Smooth muscle cell (in vitro differentiated cells): ENCODE results near the gene RABAC1. TPM values are rescaled to one million over a fixed set of nuclear protein-coding genes. Genes with fewer than 3 reads are reported as not detected.

Experiments
- DNase-seq: peaks from one replicate; lab custom pipeline; 2025; ENCODE audit not compliant: unreplicated experiment; lab: John Stamatoyannopoulos, UW
- H2AFZ ChIP-seq: fragments of 200-600 bp; sonication (generic); 2 replicates; pipeline ENCODE4 v1.6.0; 2016; ENCODE audit warnings: antibody characterized with exemption, low read depth, mild to moderate bottlenecking
- H3F3A ChIP-seq: fragments of 200-600 bp; sonication (generic); 2 replicates; pipeline ENCODE4 v1.6.0; 2017; ENCODE audit warnings: antibody characterized with exemption, low read depth
- H3K27ac ChIP-seq: fragments of 200-600 bp; sonication (generic); 2 replicates; pipeline ENCODE4 v1.5.1; 2016; ENCODE audit warnings: low read depth, mild to moderate bottlenecking
- H3K27me3 ChIP-seq: fragments of 200-600 bp; sonication (generic); 2 replicates; pipeline ENCODE4 v1.6.1; 2016; ENCODE audit warnings: low read depth, mild to moderate bottlenecking
- H3K36me3 ChIP-seq: fragments of 200-600 bp; sonication (generic); 2 replicates; pipeline ENCODE4 v1.5.1; 2016; ENCODE audit warnings: low read depth
- H3K4me1 ChIP-seq: fragments of 200-600 bp; sonication (generic); 2 replicates; pipeline ENCODE4 v1.5.1; 2016; ENCODE audit warnings: low read depth
- H3K4me2 ChIP-seq: fragments of 200-600 bp; sonication (generic); 2 replicates; pipeline ENCODE4 v1.6.0; 2016; ENCODE audit warnings: mild to moderate bottlenecking
- H3K4me3 ChIP-seq: fragments of 200-600 bp; sonication (generic); 2 replicates; pipeline ENCODE4 v1.5.1; 2016; ENCODE audit warnings: mild to moderate bottlenecking
- H3K79me2 ChIP-seq: fragments of 200-600 bp; sonication (generic); 2 replicates; pipeline ENCODE4 v1.6.0; 2016; ENCODE audit warnings: low read depth, mild to moderate bottlenecking
- H3K9ac ChIP-seq: fragments of 200-600 bp; sonication (generic); 2 replicates; pipeline ENCODE4 v1.6.0; 2016; ENCODE audit warnings: low read depth
- H3K9me3 ChIP-seq: fragments of 200-600 bp; sonication (generic); replicated peaks from 2 replicates; pipeline ENCODE4 v1.5.1; 2016; ENCODE audit warnings: low read depth
- H4K20me1 ChIP-seq: fragments of 200-600 bp; sonication (generic); 2 replicates; pipeline ENCODE4 v1.6.0; 2016; ENCODE audit warnings: low read depth
- WGBS: methylation state at CpG from one replicate; pipeline ENCODE4 v1.1.7; 2016; ENCODE audit warnings: low lambda C conversion rate; 5-methylcytosine and 5-hydroxymethylcytosine counted together
- polyA plus RNA-seq: library from polyadenylated mRNA; unstranded; fragments of >200 nt; fragmentation: Nextera tagmentation; extraction: Ambion mirVana; gene quantifications from 2 replicates; pipeline ENCODE4 v1.2.1, GENCODE V29; 2016
- total RNA-seq: library from RNA; depleted of rRNA; stranded (reverse); fragments of >200 nt; gene quantifications from 2 replicates; pipeline ENCODE4 v1.2.3, GENCODE V29; 2014
- TF ChIP-seq, protein P1 (sequence below): fragments of 200-600 bp; sonication (generic); IDR thresholded peaks from 2 replicates; pipeline ENCODE4 v1.5.1; 2017; ENCODE audit warnings: borderline replicate concordance, mild to moderate bottlenecking, antibody characterized with exemption; ENCODE audit not compliant: insufficient read depth, poor library complexity, severe bottlenecking

The RABAC1 gene
- total and polyA plus RNA-seq, 2 experiments from 2014 or later: 304 to 581 TPM

DNA sequence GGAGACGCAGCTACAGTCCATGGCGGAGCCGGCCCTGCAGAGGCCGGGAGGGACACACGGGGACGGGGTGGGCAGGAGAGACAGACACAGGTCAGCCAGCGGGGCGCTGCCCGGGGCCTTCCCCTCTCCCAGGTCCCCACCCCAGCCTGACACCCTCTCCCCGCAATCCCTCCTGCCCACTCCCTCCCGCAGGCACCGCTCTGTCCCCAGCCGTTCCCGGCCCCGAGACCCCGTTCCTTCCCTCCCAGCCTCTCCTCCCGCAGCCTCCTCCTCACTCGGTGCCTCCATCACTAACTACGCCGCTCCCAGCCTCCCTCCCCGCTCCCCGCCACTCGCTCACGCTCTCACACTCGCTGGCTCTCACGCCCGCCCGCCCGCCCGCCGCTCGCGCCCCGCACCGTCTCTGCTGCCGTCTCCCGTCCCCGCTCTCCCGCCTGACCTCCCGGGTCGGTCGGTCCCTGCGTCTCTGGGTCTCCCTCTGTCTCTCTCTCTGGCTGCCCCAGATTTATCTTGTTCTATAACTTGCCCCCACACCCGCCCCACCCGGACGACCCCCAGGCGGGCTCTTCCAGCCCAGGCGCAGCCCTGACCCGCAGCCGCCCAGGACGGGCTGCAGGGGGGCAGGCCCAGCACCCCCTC, 46.1 kb downstream of the RABAC1 start:
- Histone ChIP-seq H3K36me3 (no peaks in the 10 kb centered on the region), H3K4me2 (no peak overlapping the region), H4K20me1 (peaks cover 34% of the 10 kb centered on the region), H3F3A (no peaks in the 10 kb centered on the region), H3K4me3 (no peak overlapping the region), H3K9me3 (no peaks in the 10 kb centered on the region), H3K79me2 (no peaks in the 10 kb centered on the region), H3K9ac (no peak overlapping the region), H3K4me1 (no peaks in the 10 kb centered on the region), H3K27me3 (peaks cover 75% of the 10 kb centered on the region), H3K27ac (no peak overlapping the region), H2AFZ (no peak overlapping the region)
- no peak for DNase-seq
- no CpG with 5 or more reads among the region's 51 CpGs for WGBS
- TF ChIP-seq, protein P1, sequence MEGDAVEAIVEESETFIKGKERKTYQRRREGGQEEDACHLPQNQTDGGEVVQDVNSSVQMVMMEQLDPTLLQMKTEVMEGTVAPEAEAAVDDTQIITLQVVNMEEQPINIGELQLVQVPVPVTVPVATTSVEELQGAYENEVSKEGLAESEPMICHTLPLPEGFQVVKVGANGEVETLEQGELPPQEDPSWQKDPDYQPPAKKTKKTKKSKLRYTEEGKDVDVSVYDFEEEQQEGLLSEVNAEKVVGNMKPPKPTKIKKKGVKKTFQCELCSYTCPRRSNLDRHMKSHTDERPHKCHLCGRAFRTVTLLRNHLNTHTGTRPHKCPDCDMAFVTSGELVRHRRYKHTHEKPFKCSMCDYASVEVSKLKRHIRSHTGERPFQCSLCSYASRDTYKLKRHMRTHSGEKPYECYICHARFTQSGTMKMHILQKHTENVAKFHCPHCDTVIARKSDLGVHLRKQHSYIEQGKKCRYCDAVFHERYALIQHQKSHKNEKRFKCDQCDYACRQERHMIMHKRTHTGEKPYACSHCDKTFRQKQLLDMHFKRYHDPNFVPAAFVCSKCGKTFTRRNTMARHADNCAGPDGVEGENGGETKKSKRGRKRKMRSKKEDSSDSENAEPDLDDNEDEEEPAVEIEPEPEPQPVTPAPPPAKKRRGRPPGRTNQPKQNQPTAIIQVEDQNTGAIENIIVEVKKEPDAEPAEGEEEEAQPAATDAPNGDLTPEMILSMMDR: no peak

DNA sequence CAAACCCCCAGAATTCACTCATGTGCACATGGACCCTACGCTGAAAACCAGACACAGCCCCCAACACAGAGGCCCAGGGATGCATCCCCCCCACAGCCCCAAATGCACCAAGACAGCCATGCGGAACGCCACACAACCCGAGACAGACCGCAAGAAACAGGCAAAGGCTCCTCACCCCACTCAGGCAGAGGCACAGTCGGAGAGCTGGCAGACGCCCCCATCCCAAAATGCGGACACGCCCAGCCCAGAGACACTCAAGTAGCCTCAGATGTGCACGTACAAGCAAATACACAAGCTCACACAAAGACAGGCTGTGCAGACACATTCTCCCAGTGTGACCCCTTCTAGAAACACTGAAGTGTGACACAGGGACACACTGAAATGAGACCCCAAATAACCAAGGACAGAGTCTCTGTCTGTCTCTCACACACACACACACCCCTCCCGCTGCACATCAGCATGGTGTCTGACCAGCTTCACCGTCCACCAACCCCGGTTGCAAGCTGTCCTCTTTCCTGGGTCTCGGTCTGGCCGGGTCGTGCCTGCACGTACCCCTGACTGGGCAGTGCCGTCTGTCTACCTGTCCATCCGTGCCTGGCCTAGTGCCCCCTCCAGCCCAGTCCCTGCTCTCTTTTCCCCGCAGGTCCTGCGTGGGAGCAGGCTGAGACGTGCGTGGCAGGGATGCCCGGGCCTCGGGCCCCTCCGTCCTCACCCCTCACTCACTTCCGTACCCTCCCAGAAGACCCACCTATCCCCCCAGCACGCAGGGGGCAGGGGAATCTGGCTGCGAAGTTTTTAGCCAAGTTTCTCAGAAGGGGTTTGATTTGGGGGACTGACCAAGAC, 47.0 kb downstream of the RABAC1 start:
- Histone ChIP-seq H3K4me2 (no peak overlapping the region), H3K27ac (no peak overlapping the region), H3K4me1 (no peaks in the 10 kb centered on the region), H3K4me3 (no peak overlapping the region), H3F3A (no peaks in the 10 kb centered on the region), H3K27me3 (peaks cover 66% of the 10 kb centered on the region), H3K9ac (no peak overlapping the region), H4K20me1 (peaks cover 34% of the 10 kb centered on the region), H3K36me3 (no peaks in the 10 kb centered on the region), H2AFZ (no peak overlapping the region), H3K79me2 (no peaks in the 10 kb centered on the region), H3K9me3 (no peaks in the 10 kb centered on the region)
- TF ChIP-seq, protein P1: no peak
- no peak for DNase-seq
- WGBS: 26% methylated on average over 29 of the region's 29 CpGs

DNA sequence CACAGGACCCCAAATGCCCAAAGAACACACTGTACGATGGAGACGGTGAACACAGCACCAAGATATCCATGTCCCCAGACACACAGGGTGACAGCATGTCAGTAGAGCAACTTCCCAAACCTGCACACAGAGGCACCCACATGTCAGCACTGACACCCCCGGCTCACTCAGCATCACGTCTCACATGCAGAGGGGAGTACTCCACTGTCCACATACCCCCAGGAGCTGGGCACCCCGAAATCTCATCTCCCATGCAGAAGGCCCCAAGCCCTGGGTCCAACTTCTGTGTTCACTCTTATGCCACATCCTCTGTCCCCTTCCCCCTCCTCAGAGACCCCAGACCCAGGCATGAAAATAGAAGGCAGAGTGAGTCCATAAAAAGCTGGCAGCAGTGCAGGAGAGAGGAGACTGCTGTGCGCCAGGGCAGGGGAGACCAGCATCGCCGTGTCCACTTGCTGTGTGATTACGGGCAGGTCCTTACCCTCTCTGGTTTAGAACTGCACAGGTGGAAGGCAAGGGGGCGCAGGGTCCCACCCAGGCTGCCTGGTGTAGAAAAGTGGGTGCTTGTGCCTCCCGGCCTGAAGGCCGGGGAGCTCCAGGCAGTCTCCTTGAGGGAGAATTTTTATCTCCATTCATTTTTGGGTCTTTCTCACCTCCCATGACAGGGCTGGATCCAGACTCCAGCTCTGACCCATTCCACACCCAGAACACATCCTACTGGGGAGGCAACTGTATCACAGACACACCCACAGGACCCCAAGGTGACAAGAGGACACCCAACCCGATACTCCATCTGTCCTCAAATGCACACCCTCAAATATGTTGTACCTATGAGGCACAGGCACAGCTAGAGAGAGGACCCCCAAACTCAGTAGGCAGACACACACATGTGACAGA, 47.9 kb downstream of the RABAC1 start:
- no peak overlapping the region for H3K27ac ChIP-seq
- 84% methylated on average over 13 of the region's 13 CpGs for WGBS

More for the DNA sequence above, 47.9 kb downstream of the RABAC1 start:
- Histone ChIP-seq H3K27me3 (peaks cover 57% of the 10 kb centered on the region), H4K20me1 (peaks cover 42% of the 10 kb centered on the region), H3K9ac (no peak overlapping the region), H3K4me2 (no peak overlapping the region), H3K4me1 (no peaks in the 10 kb centered on the region), H3F3A (no peaks in the 10 kb centered on the region), H3K4me3 (no peak overlapping the region), H3K36me3 (no peaks in the 10 kb centered on the region), H2AFZ (no peak overlapping the region), H3K9me3 (no peaks in the 10 kb centered on the region), H3K79me2 (no peaks in the 10 kb centered on the region)
- TF ChIP-seq, protein P1: no peak
- DNase-seq: no peak
